WTC11 (cell line): ENCODE results near the gene GAL3ST3. TPM values are rescaled to one million over a fixed set of nuclear protein-coding genes. Genes with fewer than 3 reads are reported as not detected.
A peak's percentile ranks its signal among the peaks of the same experiment; 100 is the strongest.

Experiments used
- ATAC-seq: fragments of 200-7000 bp; cut with Tn5 transposase; 2 replicates; pipeline ENCODE4 v1.10.0; 2021; ENCODE audit warnings: mild to moderate bottlenecking, moderate library complexity
- CTCF ChIA-PET: fragments of 300-600 bp; sonication (Branson Sonifier 250); formaldehyde crosslinking; loops from one replicate; lab custom pipeline; 2021; ENCODE audit warnings: antibody characterized with exemption; lab: Charles Lee
- POLR2A ChIA-PET: fragments of 350-600 bp; sonication (Branson Sonifier 250); formaldehyde crosslinking; loops from one replicate; lab custom pipeline; 2021; ENCODE audit warnings: antibody characterized with exemption; lab: Charles Lee
- DNase-seq: peaks from one replicate; pipeline ENCODE4 v3.0.0; 2021; ENCODE audit warnings: low spot score
- H3K27ac Mint-ChIP-seq: 2 replicates; pipeline ENCODE4 v1.8.0; 2021; ENCODE audit warnings: mixed read lengths
- H3K27me3 Mint-ChIP-seq: 2 replicates; pipeline ENCODE4 v1.8.0; 2021; ENCODE audit warnings: low read depth, mild to moderate bottlenecking, moderate library complexity, mixed read lengths
- H3K36me3 Mint-ChIP-seq: 2 replicates; pipeline ENCODE4 v1.8.0; 2021; ENCODE audit warnings: mixed read lengths
- H3K4me1 Mint-ChIP-seq: 2 replicates; pipeline ENCODE4 v1.8.0; 2022; ENCODE audit warnings: mixed read lengths
- H3K4me3 Mint-ChIP-seq: 2 replicates; pipeline ENCODE4 v1.8.0; 2021; ENCODE audit warnings: mild to moderate bottlenecking, moderate library complexity, mixed read lengths
- H3K9me3 Mint-ChIP-seq: 2 replicates; pipeline ENCODE4 v1.8.0; 2021; ENCODE audit warnings: mixed read lengths
- FOXK1 ChIP-seq: sonication (generic); formaldehyde crosslinking; IDR thresholded peaks from 2 replicates; pipeline ENCODE4 v1.8.0; 2022; ENCODE audit warnings: mild to moderate bottlenecking, moderate library complexity, missing genetic modification reagents
- FOXP1 ChIP-seq: sonication (generic); formaldehyde crosslinking; IDR thresholded peaks from 2 replicates; pipeline ENCODE4 v1.8.0; 2022; ENCODE audit warnings: missing genetic modification reagents, mild to moderate bottlenecking, moderate library complexity, borderline replicate concordance
- GRHL2 ChIP-seq: fragments of 250-450 bp; sonication (Bioruptor Pico); IDR thresholded peaks from 2 replicates; pipeline ENCODE4 v1.8.0; 2022; ENCODE audit warnings: mild to moderate bottlenecking, moderate library complexity; ENCODE audit not compliant: insufficient replicate concordance, severe bottlenecking
- JAZF1 ChIP-seq: fragments of 250-450 bp; sonication (Bioruptor Pico); IDR thresholded peaks from 2 replicates; pipeline ENCODE4 v1.9.0; 2021; ENCODE audit warnings: moderate library complexity, mild to moderate bottlenecking, inconsistent platforms
- MLX ChIP-seq: sonication (generic); formaldehyde crosslinking; IDR thresholded peaks from 2 replicates; pipeline ENCODE4 v1.8.1; 2023; ENCODE audit warnings: mild to moderate bottlenecking, missing genetic modification reagents, moderate library complexity
- NR2C2 ChIP-seq: sonication (generic); formaldehyde crosslinking; IDR thresholded peaks from 2 replicates; pipeline ENCODE4 v1.8.0; 2022; ENCODE audit warnings: mild to moderate bottlenecking, missing genetic modification reagents
- NR3C1 ChIP-seq: sonication (generic); formaldehyde crosslinking; conservative IDR thresholded peaks from 2 replicates; pipeline ENCODE4 v1.8.1; 2023; ENCODE audit warnings: low read depth, mild to moderate bottlenecking, missing genetic modification reagents
- SMAD3 ChIP-seq: sonication (generic); formaldehyde crosslinking; IDR thresholded peaks from 2 replicates; pipeline ENCODE4 v1.8.0; 2022; ENCODE audit warnings: missing genetic modification reagents, mild to moderate bottlenecking, borderline replicate concordance
- TCF7 ChIP-seq: sonication (generic); formaldehyde crosslinking; IDR thresholded peaks from 2 replicates; pipeline ENCODE4 v1.8.0; 2022; ENCODE audit warnings: mild to moderate bottlenecking, low read depth, missing genetic modification reagents, moderate library complexity
- TEAD4 ChIP-seq: sonication (generic); formaldehyde crosslinking; IDR thresholded peaks from 2 replicates; pipeline ENCODE4 v1.8.0; 2022; ENCODE audit warnings: mild to moderate bottlenecking, missing genetic modification reagents
- USF1 ChIP-seq: sonication (generic); formaldehyde crosslinking; IDR thresholded peaks from 2 replicates; pipeline ENCODE4 v1.8.0; 2022; ENCODE audit warnings: mild to moderate bottlenecking, missing genetic modification reagents
- ZNF138 ChIP-seq: sonication (generic); formaldehyde crosslinking; conservative IDR thresholded peaks from 2 replicates; pipeline ENCODE4 v1.8.1; 2022; ENCODE audit warnings: mild to moderate bottlenecking, moderate library complexity, missing genetic modification reagents
- ZNF423 ChIP-seq: fragments of 250-450 bp; sonication (Bioruptor Pico); IDR thresholded peaks from 2 replicates; pipeline ENCODE4 v2.1.2; 2022; ENCODE audit warnings: mild to moderate bottlenecking, moderate library complexity
- ZNF512 ChIP-seq: sonication (generic); formaldehyde crosslinking; IDR thresholded peaks from 2 replicates; pipeline ENCODE4 v1.8.1; 2022; ENCODE audit warnings: missing genetic modification reagents, borderline replicate concordance
- total RNA-seq: library from RNA; stranded (reverse); gene quantifications from 3 replicates; pipeline ENCODE4 v1.2.3, GENCODE V29; 2021
- TF ChIP-seq, protein P1 (sequence below): sonication (generic); formaldehyde crosslinking; IDR thresholded peaks from 2 replicates; pipeline ENCODE4 v1.8.1; 2022; ENCODE audit warnings: low read depth, mild to moderate bottlenecking, moderate library complexity, missing genetic modification reagents, borderline replicate concordance
- TF ChIP-seq, protein P2 (sequence below): fragments of 250-450 bp; sonication (Bioruptor Pico); IDR thresholded peaks from 2 replicates; pipeline ENCODE4 v1.9.0; 2021; ENCODE audit warnings: mild to moderate bottlenecking, borderline replicate concordance
- TF ChIP-seq, protein P3 (sequence below): sonication (generic); formaldehyde crosslinking; IDR thresholded peaks from 2 replicates; pipeline ENCODE4 v1.8.0; 2022; ENCODE audit warnings: mild to moderate bottlenecking, missing genetic modification reagents

The GAL3ST3 gene
- total RNA-seq, 1 experiment from 2014 or later: 21.3 TPM

DNA sequence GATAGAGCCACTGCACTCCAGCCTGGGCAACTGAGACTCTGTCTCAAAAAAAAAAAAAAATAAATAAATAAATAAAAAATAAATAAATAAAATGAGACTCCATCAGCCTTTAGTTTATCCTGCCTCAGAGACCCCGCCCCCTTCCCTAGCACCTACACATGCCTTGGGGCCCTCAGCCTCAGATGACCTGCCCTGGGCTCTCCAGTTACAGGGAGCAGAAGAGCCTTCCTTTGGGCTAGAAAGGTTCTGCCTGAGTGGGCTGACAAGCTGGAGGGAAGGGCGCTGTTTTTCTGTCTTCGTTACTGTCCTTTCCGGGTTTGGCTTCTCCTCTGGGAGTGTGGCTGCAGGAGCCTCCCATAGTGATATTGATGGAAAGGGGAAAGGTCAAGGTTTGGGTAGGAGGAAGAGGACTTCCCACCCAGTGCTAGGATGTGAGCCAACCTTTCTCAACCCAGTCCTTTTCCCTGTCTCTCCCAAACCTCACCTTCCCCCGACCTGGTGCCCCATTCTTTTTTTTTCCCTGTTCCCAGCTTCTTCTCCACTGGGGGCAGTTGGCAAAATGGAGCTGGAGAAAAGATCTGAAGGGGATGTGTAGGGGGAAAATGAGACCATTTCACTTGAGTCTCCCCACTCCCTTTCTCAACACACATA is 1.7 kb upstream of the GAL3ST3 start:
- CTCF ChIA-PET: interaction anchor here (1.2 to 4.2 kb wide), 7 partner anchors 19 to 271 kb away, joined by 3 to 35 read pairs (median 4); partner anchors contain the start of genes FIBP and PACS1
- Mint-ChIP-seq H3K27me3 (no peaks in the 10 kb centered on the region), H3K4me3 (peak overlapping the region; percentile 100), H3K4me1 (peaks cover 37% of the 10 kb centered on the region)
- DNase-seq: no peak
- TF ChIP-seq ZNF423 (CRISPR knock-in tag) (no peak), TEAD4 (CRISPR knock-in tag) (no peak), GRHL2 (CRISPR knock-in tag) (no peak), ZNF512 (CRISPR knock-in tag) (no peak), JAZF1 (CRISPR knock-in tag) (no peak), NR3C1 (CRISPR knock-in tag) (no peak), FOXK1 (CRISPR knock-in tag) (no peak), NR2C2 (CRISPR knock-in tag) (no peak), SMAD3 (no peak), USF1 (no peak), TCF7 (CRISPR knock-in tag) (no peak), ZNF138 (CRISPR knock-in tag) (no peak), MLX (CRISPR knock-in tag) (no peak), FOXP1 (CRISPR knock-in tag) (no peak)
- TF ChIP-seq, protein P1, sequence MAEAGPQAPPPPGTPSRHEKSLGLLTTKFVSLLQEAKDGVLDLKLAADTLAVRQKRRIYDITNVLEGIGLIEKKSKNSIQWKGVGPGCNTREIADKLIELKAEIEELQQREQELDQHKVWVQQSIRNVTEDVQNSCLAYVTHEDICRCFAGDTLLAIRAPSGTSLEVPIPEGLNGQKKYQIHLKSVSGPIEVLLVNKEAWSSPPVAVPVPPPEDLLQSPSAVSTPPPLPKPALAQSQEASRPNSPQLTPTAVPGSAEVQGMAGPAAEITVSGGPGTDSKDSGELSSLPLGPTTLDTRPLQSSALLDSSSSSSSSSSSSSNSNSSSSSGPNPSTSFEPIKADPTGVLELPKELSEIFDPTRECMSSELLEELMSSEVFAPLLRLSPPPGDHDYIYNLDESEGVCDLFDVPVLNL (CRISPR knock-in tag): no peak
- TF ChIP-seq, protein P2, sequence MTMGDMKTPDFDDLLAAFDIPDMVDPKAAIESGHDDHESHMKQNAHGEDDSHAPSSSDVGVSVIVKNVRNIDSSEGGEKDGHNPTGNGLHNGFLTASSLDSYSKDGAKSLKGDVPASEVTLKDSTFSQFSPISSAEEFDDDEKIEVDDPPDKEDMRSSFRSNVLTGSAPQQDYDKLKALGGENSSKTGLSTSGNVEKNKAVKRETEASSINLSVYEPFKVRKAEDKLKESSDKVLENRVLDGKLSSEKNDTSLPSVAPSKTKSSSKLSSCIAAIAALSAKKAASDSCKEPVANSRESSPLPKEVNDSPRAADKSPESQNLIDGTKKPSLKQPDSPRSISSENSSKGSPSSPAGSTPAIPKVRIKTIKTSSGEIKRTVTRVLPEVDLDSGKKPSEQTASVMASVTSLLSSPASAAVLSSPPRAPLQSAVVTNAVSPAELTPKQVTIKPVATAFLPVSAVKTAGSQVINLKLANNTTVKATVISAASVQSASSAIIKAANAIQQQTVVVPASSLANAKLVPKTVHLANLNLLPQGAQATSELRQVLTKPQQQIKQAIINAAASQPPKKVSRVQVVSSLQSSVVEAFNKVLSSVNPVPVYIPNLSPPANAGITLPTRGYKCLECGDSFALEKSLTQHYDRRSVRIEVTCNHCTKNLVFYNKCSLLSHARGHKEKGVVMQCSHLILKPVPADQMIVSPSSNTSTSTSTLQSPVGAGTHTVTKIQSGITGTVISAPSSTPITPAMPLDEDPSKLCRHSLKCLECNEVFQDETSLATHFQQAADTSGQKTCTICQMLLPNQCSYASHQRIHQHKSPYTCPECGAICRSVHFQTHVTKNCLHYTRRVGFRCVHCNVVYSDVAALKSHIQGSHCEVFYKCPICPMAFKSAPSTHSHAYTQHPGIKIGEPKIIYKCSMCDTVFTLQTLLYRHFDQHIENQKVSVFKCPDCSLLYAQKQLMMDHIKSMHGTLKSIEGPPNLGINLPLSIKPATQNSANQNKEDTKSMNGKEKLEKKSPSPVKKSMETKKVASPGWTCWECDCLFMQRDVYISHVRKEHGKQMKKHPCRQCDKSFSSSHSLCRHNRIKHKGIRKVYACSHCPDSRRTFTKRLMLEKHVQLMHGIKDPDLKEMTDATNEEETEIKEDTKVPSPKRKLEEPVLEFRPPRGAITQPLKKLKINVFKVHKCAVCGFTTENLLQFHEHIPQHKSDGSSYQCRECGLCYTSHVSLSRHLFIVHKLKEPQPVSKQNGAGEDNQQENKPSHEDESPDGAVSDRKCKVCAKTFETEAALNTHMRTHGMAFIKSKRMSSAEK: no peak
- TF ChIP-seq, protein P3, sequence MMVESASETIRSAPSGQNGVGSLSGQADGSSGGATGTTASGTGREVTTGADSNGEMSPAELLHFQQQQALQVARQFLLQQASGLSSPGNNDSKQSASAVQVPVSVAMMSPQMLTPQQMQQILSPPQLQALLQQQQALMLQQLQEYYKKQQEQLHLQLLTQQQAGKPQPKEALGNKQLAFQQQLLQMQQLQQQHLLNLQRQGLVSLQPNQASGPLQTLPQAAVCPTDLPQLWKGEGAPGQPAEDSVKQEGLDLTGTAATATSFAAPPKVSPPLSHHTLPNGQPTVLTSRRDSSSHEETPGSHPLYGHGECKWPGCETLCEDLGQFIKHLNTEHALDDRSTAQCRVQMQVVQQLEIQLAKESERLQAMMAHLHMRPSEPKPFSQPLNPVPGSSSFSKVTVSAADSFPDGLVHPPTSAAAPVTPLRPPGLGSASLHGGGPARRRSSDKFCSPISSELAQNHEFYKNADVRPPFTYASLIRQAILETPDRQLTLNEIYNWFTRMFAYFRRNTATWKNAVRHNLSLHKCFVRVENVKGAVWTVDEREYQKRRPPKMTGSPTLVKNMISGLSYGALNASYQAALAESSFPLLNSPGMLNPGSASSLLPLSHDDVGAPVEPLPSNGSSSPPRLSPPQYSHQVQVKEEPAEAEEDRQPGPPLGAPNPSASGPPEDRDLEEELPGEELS (CRISPR knock-in tag): no peak
- TF ChIP-seq, all 79 proteins: peak for 0
- peak overlapping the region; percentile 97 for H3K27ac Mint-ChIP-seq
- peaks cover 21% of the 10 kb centered on the region for H3K36me3 Mint-ChIP-seq
- H3K9me3 Mint-ChIP-seq: no peaks in the 10 kb centered on the region
- ATAC-seq: no peak
- POLR2A ChIA-PET: interaction anchor here (1.5 to 1.9 kb wide), 2 partner anchors 162 to 217 kb away, joined by 6 read pairs; partner anchors contain the start of gene FIBP
